GM11168 (cell line): ENCODE results near the gene PPP1R9B.

Experiments used
- in situ Hi-C: fragments of 300-500 bp; cut with MboI; formaldehyde crosslinking; loops from one replicate; pipeline ENCODE4 v1.12.0; 2022; ENCODE audit warnings: low sequenced_read_pairs; ENCODE audit not compliant: unreplicated experiment

The PPP1R9B gene

GRCh38 chr17:50144845-50145531, 5.5 kb downstream of the PPP1R9B start:
- in situ Hi-C loops, result no loop called here

DNA sequence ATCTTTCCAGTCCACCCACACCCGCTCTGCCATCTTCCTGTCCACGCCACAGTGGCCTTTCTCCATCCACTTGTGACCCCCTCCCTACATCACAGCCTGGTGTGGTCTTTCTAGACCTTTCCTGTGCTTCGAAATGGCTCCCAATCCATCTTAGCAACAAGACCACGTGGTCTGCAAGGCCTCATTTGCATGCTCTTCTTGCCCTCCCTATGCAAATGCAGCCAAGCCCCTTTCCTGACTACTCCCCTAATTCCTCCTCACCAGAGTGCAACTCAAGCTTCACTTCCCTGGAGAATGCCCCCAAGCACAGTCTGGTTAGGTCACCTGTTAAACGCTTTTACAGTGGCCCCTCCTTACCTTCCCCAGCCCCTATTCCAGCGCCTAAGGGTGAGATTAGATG, 6.1 kb downstream of the PPP1R9B start:
- in situ Hi-C loops, result no loop called here

GRCh38 chr17:50143461-50144176, 6.9 kb downstream of the PPP1R9B start:
- in situ Hi-C loops, result no loop called here

- in situ Hi-C loops, result no loop called here
Measured at GRCh38 chr17:50141745-50142110, 8.7 kb downstream of the PPP1R9B start.

DNA sequence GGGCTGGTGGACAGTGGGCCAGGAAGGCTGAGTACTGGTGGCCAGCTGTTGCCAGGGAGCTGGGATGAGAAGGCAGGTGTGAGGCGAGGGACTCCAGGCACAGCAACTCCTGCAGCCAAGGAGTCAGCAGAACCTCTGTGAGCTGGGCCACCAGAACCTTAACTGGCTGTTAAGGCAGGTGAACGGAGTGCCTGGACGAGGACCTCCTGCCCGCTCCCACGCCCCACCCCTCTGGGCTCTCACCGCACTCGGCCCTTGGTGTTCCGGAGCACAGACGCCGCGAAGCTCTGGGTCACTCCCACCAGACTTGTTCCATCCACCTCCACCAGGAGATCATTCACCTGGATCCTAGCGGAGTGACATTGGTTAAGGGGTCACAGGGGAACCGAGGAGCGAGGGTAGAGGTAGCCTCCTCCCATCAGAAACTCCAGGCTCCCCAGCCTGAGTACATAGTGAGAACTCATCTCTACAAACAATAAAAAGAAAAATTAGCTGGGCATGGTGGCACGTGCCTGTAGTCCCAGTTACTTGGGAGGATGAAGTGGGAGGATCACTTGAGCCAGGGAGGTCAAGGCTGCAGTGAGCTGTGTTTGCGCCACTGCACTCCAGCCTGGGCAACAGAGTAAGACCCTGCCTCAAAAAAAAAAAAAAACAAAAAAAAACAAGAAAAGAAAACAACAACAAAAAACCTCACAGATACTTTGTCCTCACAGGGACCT, 9.3 kb downstream of the PPP1R9B start:
- in situ Hi-C loops, result no loop called here

DNA sequence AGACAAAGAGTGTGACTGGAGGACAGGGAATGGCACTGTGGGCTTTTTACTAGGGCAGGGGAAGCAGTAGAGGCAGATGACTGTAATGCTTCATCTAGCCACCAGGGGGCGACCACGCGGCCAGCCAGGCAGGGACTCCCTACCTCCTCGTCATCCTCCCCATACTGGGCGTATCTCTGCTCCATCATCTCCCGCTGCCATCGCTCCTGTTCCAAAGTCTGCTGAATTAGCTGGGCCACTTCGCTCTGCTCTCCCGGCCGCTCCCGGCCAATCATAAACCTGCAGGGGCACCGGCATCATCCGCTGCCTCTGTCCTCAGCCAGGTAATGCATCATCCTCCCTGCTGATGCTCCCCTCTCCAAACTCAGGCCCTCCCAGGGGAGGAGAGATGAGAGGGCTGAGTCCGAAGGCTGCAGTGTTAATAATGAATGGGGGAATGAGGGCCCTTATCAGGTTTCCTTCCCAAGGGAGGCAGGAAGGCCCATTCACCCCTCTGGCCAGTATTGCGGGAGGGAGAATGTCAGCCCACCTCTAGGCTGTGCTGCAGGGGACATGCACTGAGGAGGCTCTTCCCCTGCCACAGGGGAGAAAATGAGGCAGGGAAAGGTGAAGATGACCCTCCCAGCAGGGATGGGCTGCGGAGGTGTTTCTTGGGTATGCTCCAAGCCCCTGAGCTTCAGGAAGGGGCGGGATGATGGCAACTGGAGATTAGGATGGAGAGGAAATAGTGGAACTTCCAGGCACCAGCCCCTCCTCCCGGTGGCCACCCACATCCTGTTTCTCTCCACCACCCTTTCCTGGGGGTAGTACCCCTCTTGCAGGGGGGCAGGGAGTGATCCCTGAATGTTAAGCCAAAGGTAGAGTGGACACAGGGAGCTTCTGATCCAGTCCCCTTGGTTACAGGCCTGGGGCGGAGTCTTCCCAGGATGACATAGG, 10.3 kb downstream of the PPP1R9B start:
- in situ Hi-C loops, result no loop called here

DNA sequence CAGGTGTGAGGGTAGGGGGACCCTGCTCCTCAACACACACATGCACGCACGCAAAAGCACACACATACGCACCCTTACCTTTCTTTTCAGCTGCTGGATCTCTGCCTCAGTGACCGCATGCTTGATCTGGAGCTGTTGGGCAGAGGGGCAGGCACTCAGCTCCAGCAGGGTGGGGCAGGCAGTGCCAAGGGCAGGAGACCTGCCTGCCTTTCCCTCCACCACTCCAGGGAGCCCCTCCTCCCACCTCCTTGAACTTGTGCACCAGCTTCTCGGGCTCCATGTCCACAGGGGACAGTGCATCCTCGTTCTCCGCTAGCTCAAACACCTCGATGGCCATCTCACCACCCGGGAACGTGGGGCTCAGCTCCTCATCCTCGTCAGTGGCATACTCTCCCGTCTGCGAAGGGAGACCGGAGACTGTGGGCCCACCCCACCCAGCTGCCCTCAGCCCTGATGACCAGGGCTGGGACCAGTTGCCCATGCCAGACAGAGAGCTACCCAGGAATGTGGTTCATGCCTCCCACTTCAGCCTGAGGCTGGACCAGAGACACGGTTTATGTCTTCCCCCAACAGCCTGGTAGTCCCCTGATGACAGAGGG, 11.2 kb downstream of the PPP1R9B start:
- in situ Hi-C loops, result no loop called here

GRCh38 chr17:50137042-50137441, 13.4 kb downstream of the PPP1R9B start:
- in situ Hi-C loops, result no loop called here

DNA sequence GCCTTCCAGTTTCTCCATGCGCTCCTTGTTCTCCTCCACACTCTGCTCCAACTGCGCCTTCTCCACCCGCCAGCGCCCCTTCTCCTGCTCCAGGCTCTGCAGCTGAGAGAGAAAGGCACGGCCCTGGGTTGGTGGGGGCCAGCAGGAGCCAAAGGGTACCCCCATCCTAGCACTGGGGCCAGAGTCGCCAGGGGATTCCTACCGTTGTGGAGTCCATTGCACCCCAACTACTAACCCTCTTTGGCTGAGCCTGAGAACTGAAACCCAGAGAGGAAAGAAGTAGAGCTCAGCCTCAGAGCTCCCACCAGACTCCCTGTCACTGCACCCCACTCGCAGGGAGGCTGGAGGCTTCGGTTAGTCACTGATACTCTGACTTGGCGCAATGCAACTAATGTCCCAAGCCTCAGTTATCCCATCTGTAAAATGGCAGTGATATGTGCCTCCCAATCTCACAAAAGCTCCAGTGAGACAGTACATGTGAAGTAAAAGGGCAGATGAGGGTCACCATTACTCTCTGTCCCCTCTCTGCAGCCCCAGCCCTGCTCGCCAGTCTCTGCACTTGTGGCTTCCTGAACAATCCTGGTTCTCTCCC, 14.3 kb downstream of the PPP1R9B start:
- in situ Hi-C loops, result no loop called here

GRCh38 chr17:50135316-50136095, 15.0 kb downstream of the PPP1R9B start:
- in situ Hi-C loops, result no loop called here

DNA sequence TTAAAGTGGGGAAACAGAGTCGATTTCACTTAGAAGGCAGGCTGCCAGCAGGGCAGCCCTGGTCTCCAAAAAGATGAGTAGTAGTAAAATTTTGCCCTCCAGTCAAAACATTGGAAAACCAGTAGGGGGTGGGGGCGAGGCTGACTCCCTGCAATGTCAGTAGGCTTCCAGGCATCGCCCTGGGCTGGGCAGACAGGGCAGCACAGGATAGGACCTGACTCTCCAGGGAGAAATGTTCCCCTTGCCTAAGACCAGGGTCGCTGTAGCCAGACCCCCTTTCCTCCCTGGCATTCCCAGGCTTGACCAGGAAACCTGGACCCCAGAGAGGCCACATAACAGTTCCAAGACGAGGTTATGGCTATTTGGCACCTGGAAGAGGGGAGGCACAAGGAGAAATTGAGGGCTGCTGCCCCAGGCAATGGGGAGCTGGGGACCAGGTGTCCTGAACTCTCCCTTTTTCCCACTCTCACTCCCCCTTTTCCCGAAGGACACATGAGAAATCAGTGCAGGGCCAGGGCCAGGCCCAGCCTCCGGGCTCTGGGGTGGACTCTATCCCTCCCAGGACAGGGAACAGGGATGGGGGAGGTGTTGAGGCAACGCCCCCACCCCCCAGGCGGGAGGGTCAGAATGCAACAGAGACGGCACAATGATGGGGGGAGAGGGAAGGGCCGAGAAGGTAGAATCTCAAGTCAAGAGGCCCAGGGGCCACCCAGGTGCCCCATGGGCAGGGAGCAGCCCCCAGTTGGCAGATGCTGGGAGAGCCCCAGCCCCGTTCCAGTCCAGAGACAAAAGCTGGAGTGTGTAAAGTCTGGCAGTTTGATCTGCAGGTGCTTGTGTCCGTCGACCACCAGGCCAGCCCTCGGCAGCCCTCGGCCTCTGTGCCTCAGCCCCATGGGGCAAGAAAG, 16.0 kb downstream of the PPP1R9B start:
- in situ Hi-C loops, result no loop called here

GRCh38 chr17:50133769-50134099, 16.7 kb downstream of the PPP1R9B start:
- in situ Hi-C loops, result no loop called here

DNA sequence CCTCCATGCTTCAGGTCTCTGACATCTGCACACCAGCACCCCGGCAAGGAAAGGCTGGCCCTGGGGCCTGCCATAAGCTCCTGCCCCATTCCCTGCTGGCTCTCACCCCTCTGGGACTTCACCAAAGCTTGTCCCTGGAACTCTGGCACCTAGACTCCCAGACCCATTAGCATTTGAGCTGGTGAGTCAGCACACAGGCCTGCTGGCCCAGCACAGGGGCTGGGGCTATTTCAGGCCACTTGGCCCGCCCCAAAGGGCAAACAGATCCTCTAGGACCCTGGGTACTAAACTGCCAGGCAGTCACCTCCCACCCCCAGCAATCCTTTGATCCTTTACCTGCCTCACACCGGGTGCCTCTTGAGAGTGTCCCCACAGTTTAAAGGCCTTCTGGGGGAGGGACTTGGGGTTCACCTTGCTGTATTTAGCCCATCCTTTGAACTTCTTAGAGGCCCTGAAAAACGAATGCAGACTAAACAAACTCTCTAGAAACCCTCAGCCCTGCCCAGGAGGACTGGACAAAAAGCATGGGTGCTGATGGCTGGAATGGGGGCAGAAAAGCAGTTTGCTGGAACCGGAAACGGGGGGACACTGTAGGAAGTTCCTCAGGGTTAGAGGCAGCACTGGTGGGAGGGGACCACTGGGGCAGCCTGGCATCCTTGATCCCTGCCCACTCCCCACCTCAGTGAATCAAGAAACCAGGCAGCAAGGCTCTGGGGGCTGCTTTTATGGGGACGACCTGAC, 17.3 kb downstream of the PPP1R9B start:
- in situ Hi-C loops, result no loop called here

- in situ Hi-C loops, result no loop called here
Measured at GRCh38 chr17:50132104-50132794, 18.2 kb downstream of the PPP1R9B start.

DNA sequence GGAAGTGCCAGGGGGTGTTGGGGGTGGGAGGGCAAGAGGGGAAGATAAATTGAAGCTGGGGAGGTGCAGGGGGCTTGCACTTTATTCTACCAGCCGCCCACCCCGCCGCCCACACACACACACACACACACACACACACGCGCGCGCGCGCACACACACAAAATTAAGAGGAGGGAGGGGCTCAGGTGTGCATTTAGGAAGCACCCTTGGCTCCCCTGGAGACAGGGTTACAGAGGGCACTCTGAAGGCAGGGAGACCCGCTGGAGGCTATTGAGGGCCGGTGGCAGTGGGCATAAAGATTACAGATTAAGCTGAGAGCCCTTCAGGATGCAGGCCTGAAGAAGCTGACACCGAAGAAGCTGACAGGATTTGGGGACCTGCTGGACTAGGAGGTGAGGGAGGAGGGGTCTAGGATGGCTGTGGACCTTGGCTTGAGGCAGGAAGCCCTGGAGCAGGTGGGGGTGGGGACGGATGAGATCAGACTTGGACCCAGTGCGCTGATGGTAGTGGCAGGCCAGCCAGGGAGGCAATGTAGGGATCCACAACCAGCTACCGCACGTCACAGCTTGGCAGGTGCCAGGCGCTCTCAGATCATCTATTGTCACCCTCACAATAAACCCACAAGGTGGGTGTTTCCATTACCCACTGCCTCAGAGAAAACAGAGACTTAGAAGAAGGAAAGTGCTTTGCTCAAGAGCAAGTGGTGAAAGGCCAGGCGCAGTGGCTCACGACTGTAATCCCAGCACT, 19.7 kb downstream of the PPP1R9B start:
- in situ Hi-C loops, result no loop called here
